Measurements from ENCODE around the gene UBE2J2.

UBE2J2 gene

DNA sequence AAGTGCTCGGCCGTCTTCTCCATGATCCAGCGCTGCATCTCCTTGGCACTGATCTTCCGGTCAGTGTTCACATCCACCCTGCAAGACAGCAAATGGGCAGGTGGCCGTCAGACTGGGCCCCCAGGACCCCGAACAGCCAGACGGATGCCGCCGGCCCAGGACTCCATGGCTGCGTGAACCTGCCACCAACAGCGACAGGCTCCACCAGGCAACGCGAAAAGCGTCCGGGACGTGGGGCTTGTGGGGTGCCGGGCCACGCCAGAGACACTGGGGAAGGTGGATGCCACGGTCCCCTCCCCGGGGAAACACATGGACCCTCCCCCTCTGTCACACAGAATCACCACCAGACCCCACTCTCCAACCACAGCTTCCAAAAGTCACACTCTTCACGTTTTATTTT lies 49.8 kb downstream of the UBE2J2 start:
- DNase-seq: no peak

DNA sequence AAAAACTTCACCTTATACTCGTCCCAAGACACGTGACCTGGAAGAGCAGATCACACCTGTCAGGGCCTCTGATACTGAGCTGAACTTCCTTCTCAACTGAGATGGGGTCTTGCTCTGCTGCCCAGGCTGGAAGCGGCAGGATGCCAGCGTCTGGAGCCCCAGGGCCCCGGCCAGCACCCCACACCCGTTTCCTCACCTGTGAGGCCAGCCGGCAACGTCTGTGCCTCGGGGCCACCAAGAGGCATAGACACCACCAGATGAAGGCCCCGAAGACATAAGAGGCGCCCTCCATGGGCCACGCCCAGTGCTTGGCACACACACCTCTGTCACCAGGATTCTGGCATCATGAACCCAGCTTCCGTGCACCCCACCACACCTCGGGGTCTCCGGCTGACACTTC lies 50.3 kb downstream of the UBE2J2 start:
- no peak for DNase-seq

DNA sequence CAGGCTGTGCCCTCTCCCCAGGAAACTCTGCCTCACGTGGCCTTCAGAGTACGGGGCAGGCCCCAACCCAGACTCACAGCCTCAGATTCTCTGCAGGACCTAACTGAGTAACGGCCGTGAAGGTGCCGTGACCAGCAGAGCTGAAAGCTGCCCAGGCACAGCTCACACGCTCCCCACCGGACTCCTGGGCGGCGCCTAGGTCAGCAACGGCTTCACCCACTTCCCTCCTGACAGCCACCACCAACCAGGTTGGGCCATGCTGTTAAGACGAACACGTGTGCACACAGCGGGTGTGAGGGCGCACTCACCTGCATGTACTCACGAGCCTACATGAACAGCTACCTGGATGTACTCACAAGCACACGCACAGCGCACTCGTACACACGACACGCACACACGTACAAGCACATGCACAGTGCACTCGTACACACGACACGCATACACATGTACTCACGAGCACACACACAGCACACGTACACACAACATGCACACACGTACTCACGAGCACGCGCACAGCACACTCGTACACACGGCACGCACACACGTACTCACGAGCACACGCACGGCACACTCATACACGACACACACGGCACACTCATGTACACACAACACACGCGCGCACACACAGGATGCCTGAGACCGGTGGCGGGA lies 51.0 kb downstream of the UBE2J2 start:
- no peak for DNase-seq

GRCh38 chr1:1221887-1222574 lies 51.6 kb downstream of the UBE2J2 start:
- DNase-seq: no peak

GRCh38 chr1:1220197-1220596 lies 53.5 kb downstream of the UBE2J2 start:
- DNase-seq: no peak

DNA sequence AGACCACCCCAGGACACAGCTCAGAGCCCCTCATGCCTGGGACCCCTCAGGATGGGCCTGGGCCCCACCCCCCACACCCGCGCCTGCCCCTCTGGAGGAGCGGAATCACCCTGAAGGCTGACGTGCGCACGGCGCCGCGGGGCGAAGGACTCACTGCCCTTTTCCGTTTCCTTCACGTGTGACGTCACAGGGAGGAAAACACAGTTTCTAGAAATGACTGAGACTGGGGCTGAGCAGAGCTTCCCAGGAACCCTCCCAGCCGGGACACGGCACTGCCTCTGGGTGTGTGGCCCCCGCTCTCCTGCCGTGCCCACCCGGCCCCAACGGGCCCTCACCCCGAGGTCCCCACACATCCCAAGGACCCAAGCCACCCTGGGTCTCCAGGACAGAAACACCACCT lies 54.3 kb downstream of the UBE2J2 start:
- DNase-seq: peak; percentile 58

- DNase-seq: no peak
Observed at GRCh38 chr1:1218524-1219200, 55.0 kb downstream of the UBE2J2 start.

DNA sequence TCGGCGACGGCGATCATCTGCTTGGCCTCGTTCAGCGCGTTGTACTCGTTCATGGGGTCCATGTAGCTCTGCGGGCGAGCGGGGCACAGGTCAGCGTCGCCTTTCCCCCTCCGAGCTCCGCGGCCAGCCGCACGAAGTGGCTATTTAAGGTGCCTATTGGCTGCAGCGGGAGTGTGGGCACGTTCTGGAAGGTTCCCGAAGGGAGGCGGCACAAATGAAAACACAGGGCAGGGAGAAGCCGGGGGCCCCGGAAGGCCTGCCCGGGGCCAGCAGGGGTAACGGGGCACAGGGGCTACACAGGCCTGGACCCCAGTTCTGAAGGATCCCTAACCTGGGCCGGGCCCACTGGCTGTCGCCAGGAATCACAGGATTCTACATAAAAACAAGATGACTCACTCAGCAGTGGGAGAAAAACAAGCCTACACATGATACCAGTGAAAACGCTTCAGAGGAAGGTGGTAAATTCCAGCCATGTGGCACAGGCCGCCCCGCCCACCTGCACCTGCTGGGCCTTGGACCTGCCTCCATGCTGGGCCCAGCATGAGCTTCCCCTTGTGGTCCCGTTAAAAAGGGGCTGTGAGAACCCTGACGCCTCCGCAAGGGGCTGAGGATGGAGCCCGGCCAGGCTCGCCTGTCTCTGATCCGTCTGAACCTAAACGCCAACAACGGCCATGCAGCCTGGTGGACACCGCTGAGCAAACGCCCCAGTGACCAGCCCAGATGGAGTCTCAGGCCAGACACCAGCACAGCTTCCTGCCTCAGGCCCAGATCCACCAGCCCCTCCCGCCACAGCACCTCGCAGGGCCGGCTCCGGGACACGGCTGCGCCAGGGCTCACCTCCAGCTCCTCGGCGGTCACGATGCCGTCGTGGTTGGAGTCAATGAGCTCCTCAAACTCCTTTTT lies 55.8 kb downstream of the UBE2J2 start:
- peak; percentile 64 for DNase-seq

DNA sequence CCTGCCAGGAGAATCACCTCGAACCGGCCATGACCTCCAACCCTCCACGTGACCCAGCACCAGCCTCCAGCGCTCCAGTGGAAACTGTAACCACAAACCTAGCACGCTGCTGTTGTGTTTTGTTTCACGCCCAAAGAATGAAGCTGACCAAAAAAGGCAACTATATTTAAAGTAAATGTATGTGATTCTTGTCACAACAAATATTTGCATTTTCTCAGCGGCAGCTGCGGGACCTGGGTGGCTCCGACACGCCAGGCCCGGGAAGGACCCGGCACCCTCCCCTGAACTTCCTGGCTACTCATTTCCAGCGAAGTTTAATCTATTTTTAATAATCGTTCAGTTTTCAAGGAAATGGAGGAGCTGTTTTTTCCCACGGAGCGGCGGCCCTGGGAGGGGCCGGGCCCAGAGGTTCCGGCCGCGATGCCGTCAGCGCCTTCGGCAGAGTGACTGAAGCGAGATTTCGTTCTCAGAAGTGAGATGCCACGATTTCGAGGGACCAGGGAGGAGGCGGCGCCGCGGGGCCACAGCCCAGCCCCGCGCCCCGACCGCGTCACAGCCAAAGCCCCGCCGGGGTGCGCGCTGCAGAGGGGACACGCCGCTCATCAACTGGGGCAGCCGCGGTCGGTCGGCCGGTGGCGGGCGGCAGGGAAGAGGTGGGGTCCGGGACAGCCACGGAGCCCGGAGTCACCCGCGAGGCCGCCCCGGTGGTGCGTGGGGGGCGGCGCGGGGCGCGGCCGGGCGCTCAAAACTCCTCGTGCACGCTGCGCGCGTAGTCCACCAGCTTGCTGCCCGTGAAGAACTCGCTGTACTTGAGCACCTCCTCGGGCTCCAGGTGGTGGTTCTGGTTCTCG lies 56.7 kb downstream of the UBE2J2 start:
- peak; percentile 77 for DNase-seq

- DNase-seq: no peak
Observed at GRCh38 chr1:1215881-1216605, 57.6 kb downstream of the UBE2J2 start.

DNA sequence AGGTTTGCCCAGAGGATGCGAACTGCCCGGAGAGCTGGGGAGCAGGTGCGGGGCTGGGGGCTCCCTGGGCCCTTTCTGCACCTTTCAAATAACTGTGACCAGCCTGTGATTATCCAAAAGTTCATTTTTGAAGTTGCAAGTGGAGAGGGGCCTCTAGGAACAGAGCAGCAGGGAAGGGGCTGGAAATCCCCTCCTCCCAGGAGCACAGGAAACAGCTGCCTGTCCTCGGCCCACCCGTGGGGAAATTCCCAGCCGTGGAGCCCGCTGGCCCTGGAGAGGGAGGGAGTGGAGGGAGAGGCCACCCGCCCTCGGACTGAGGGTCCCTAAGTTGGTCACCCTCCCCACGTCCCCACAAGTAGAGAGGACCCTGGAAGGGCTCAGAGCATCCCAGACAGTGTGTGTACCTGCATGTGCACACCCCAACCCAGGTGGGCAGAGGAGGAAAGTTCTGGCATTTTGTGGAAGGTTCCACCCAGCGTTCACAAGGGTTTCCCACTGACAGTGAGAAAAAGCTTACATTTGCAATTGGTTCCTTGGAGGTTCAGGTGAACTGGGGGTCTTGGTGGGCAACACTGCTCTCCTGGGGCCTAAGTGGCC lies 58.5 kb downstream of the UBE2J2 start:
- peak; percentile 41 for DNase-seq

GRCh38 chr1:1213345-1214265 lies 60.0 kb downstream of the UBE2J2 start, which contains the start of gene TNFRSF4:
Gene TNFRSF4, minus strand, starts transcription at chr1:1214153. Its CDS starts 26 bp downstream, at chr1:1214127.
- DNase-seq: peak; percentile 48

DNA sequence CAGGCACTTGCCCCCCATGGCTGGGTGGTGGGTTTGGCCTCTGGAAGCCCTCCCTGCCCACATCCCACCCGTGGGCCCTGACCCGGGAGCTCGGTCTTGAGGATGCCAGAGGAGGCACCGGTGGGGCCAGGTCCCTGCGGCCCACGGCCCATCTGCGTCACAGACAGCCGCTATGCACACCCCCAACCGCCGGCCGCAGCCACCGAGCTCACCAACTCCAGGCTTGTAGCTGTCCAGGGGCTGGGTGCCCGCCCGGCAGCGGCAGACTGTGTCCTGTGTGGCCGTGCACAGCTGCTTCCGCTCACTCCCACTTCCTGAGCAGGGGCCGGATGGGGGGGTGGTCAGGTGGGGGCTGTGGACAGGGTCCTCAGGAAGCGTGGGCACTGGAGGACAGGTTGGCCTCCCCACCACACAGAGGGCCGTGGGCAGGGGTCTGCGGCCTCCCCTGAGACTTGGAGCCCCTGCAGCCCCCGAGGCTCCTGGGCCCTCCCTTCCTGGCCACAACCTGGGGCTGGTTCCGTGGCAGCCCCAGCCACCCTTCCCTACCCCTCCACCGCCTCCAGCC lies 60.8 kb downstream of the UBE2J2 start:
- peak; percentile 44 for DNase-seq

- DNase-seq: no peak
Observed at GRCh38 chr1:1211541-1212441, 61.9 kb downstream of the UBE2J2 start.

DNA sequence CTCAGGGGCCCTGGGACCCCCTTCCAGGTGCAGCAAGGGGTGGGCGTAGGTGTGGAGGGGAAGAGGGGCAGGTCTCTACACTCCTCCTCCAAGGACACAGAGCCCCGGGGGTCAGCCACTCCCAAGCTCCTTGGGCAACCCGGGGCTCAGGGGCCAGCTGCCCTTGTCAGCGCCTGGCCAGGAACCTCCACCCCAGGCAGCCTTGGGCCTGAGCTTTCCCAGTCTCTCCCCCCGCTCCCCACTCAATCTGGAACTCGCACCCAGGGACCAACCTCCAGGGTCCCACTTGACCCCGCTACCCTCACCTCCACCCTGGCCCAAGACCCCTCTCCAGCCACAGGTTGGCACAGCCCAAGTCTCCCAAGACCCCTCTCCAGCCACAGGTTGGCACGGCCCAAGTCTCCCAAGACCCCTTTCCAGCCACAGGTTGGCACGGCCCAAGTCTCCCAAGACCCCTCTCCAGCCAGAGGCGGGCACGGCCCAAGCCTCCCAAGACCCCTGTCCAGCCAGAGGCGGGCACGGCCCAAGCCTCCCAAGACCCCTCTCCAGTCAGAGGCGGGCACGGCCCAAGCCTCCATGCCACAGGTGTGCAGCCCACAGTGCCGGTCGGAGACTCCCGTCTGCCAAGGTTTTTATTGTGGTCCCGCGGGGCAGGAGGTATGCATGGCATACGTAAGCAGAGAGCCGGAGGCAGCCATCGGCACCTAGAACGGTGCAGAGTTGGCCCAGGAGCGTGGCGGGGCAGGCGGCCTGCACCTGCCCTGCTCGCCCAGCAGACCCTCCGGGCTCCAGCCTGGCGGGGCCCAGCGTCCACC lies 62.7 kb downstream of the UBE2J2 start:
- DNase-seq: no peak

DNA sequence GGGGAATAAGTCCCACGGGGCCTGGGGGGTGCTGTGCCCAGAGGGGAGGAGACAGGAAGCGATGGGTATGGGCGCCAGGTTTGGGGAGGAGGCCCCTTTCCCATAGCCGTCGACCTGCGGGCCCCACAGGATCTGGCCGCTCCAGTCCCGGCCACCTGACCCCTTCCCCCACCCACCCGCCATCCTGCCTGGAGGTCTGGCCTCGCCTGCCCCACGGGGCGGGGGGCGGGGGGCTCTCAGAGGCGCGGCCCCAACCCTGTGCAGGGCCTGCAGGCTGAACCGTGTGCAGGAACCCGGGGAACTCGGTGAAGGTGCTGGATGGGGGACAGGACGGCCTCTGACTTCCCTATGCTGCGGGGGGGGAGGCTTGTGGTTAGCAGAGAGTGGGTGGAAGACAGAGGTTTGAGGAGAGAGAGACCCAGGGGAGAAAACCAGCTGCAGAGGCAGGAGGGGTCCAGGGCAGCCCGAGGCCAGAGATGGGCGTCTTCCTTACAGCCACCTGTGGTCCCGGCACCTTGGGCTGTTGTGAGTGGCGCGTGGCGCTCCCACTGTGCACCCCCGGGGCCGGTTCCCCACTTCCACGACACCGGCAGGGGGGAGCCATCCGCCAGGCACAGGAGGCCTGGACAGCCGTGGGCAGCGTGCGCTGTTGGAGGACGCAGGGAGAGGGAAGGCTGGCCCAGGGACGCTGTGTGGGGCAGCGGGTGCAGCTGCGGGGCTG lies 64.8 kb downstream of the UBE2J2 start:
- peak; percentile 54 for DNase-seq

DNA sequence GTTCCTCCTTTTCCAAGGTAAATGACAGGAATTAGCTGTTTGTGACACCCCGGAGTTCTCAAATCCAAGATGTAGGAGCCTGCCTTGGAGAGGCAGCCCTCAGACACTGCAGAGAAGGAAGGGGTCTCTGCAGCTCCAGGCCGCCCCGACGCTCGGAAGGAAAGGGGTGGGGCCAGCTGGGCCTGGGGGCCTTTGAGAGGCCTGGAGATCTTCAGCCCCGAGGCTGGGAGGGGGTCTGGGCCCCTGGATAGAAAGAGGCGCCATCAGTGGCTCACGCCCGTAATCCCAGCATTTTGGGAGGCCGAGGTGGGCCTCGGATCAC lies 66.1 kb downstream of the UBE2J2 start:
- DNase-seq: no peak
